ENCODE results near the gene TUBAL3.

Gene TUBAL3

GRCh38 chr10:5404208-5405041 is at the start of gene TUBAL3:
TUBAL3 (minus strand) TSS chr10:5404828; CDS start chr10:5404792, 36 bp downstream.
- no peak for DNase-seq

DNA sequence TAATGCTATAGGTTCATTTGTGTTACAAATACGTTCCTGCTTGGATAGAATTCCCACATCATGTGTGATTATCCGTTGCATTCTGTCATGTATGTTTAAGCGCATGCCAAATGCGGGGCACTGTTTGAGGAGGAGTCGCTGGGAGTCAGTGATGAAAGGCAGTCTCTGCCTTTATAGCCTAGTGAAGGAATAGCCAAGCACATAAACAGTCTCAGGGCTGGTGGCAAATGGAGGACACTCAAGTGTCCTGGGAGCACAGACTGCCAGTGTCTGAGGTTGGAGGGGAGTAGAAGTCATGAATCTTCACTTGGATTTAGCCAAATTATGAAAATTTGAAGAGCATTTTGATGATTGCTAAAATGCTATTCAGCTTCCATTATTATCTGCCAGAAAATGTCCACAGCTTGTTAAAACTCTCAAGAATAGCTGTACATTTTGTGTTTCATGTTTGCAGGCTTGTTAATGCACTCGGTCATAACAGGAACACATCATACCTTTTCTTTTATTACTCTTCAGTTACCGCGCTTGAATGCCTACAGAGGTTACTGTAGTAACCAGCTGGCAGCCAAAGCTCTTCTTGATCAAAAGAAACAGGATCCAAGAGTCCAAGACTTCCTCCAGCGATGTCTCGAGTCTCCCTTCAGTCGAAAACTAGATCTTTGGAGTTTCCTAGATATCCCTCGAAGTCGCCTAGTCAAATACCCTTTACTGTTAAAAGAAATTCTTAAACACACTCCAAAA is 49.3 kb upstream of the TUBAL3 start:
- no peak for DNase-seq

GRCh38 chr10:5450605-5451384 is 46.2 kb upstream of the TUBAL3 start:
- DNase-seq: no peak

DNA sequence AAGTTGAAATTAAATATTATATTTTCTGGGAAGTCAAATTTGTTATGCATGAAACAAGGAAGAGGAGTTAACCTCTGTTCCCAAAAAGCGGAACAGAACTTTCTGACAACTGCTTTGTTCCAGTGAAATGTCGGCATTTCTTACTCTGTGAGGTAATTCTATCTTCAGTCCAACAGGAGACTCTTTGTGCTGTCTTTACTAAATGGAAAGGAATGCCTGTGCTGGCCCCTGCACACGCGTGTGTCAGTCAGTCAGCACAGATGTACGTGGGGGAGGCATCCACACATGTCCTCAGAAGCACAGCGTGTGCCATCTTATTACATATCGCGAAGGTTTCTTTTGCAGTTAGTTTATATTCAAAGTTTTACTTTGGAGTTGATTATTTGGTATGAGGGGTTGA is 45.2 kb upstream of the TUBAL3 start:
- DNase-seq: no peak

- no peak for DNase-seq
These were observed 44.6 kb upstream of the TUBAL3 start for GRCh38 chr10:5449227-5449626.

DNA sequence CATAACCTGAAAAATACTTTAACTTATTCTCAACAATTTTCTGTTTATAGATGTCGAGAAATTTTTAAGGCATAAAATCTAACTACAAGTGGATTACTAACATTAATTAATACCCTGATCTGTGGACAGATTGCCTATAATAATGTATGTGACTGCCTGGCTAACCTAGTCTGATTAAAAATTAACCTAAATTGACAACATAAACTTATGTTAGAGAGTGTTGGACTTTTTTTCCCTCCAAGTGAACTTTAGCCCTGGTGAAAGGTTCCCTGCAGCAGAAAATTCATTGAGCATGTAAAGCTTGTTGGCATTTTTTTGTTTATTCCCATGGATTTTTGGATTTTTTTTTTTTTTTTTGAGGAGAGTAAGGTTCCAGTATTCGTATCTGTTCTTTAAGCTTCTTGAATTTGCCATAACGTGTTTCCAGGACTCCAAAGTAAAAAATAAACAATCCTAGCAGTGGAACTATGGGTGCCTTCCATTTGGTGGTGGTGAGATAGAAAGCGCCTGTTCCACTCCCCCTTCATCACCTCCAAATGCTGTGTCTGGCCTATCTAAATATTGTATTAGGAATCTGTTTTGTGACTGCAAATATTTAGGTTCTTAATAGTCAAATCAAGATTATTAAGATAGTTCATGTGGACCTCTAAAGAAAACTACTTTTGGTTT is 43.8 kb upstream of the TUBAL3 start:
- no peak for DNase-seq

GRCh38 chr10:5447611-5448071 is 43.0 kb upstream of the TUBAL3 start:
- DNase-seq: no peak

GRCh38 chr10:5447056-5447455 is 42.4 kb upstream of the TUBAL3 start:
- no peak for DNase-seq

DNA sequence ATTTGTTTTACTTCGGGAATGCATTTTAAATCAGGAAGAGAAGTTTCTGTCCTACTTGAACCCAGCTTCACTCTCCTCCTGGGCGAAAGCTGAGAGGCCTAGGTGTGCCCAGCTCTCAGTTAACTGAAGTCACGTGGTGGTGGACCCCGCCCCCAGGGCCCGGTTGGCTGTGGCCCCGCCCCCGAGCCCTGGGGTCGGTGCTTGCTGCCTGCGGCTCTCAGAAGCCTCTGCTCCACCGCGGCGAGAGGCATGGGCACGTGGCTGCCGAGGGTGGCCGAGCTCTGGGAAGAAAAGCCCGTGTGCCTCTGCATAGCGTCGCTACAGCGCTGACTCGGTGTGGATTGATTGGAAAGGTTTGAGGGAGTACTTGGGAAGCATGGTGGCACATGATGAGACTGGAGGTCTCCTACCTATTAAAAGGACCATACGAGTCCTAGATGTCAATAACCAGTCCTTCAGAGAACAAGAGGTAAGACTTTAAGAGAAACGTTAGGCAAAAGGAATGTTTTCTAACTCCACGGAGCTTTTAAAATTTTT is 41.8 kb upstream of the TUBAL3 start:
- peak; percentile 44 for DNase-seq

DNA sequence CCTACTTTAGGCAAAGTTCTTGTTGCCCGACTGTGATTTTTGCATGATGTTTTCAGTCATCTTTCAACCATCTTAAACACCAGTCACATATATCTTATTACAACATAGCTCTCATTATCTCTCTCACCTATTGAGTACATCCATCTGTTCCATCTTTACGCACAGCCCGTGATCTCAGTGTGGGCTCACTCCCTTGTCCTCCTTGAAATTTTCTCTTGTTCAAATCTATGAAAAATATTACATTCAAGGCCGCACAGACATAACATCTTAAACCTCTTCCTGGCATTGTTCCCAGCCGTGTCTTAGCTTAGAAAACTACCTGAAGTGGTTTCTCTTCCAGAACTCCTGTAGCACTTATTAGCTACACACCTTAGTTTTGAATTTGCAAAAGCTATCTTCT is 40.4 kb upstream of the TUBAL3 start:
- no peak for DNase-seq

- no peak for DNase-seq
These were observed 38.8 kb upstream of the TUBAL3 start for GRCh38 chr10:5443429-5443828.

GRCh38 chr10:5442990-5443370 is 38.4 kb upstream of the TUBAL3 start:
- DNase-seq: no peak

- DNase-seq: no peak
These were observed 37.7 kb upstream of the TUBAL3 start for GRCh38 chr10:5442065-5442989.

DNA sequence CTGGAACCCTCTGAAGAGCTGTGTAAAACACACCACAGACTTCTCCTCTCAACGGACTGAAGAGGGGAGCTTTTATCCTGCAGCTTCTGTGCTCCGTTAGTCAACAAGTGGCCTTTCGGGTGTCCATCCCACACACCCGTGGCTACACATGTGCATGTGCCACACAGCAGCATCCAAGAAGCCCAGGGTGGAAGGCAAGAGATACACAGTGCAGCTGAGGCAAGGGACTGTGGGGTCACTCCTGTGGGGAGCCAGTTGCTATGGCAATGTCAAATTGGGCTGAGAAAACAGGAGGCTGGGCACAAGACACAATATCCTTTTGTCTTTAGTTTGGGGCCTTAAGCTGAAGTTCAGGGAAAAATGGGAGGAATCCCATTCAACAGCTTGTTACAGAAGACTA is 36.5 kb upstream of the TUBAL3 start:
- no peak for DNase-seq

GRCh38 chr10:5440206-5440605 is 35.6 kb upstream of the TUBAL3 start:
- DNase-seq: no peak

DNA sequence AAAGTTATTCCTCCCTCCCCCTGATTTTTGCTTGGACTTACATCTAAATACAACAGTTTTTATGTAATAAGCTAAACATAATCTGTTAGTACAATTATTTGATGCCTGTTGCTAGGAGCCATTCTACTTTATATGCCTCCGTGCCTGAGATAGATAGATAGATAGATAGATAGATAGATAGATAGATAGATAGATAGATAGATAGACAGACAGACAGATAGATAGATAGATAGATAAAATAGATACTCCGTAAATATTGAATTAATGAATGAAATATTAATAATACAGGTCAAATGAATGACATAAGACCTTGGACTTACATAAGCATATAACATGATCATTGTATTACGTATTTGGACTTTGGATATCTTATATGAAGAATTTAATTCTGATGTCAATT is 30.7 kb upstream of the TUBAL3 start:
- DNase-seq: no peak

GRCh38 chr10:5434017-5434753 is 29.6 kb upstream of the TUBAL3 start:
- no peak for DNase-seq

DNA sequence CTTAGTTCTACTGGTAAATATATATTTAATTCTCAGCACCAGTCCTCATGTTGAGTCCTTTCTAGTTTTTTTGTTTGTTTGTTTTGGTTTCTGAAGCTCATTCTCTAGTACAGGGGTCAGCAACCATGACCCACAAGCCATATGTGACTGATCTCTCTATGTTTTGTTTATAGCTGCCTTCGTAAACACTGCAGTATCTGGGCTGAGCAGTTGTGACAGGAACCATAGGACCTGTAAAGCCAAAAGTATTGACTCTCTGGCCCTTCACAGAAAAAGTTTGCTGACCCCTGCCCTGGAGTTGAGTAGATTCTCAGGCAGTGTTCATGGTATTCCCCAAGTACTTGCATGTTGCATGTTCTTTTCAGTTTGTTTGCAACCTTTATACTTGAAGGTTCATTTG is 28.6 kb upstream of the TUBAL3 start:
- DNase-seq: no peak

DNA sequence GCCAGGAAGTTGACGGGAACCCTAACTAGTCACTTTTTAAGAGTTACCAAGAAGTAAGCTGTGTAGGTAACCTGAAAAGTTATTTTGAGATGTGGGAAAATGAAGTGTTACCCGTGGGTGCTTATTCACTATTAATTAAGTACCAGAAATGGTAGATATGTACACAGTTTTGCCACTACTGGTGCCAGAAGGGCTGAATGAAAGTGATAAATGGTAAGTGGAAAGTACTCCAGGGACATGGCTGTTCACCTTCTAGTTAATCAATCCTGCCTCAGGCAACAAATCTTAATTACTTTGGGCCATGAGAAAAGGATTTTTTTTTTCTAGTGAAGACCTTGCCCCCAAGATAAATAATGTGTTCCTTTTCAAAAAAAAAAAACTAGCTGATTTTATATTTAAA is 23.5 kb upstream of the TUBAL3 start:
- DNase-seq: no peak

- no peak for DNase-seq
These were observed 20.1 kb upstream of the TUBAL3 start for GRCh38 chr10:5424751-5425150.

GRCh38 chr10:5423771-5424170 is 19.1 kb upstream of the TUBAL3 start:
- no peak for DNase-seq

Measured in NCI-H2081 treated with DMSO at 0.1 percent for 48 hours (cell line).